Measurements from ENCODE around the gene SAMD15. TPM values are rescaled to one million over a fixed set of nuclear protein-coding genes. Genes with fewer than 3 reads are reported as not detected.
"Not testable (repeated sequence)": the region's sequence is repeated elsewhere in the genome, so short reads cannot be mapped to it uniquely, and the experiment has no call there.

Gene SAMD15
- polyA plus RNA-seq (ENCODE audit: insufficient read length in 4 of 4) = 10 to 100 TPM in 1 of 4 donors, 1 to 10 TPM in 3; 6.7 to 10.9 (median 8.5) TPM

GRCh38 chr14:77376771-77377501, at the start of gene SAMD15, which contains the start of gene TMED8:
SAMD15 (plus strand) TSS chr14:77377379; CDS start chr14:77377419, 40 bp downstream.
TMED8 (minus strand) TSS chr14:77377094; CDS start chr14:77377053, 41 bp downstream.
- DNase-seq (ENCODE audit: low read depth in 4 of 4, low spot score in 2 of 4) = peak; percentile 76 to 87 (median 80)

- DNase-seq (ENCODE audit: low read depth in 4 of 4, low spot score in 2 of 4) = no peak
Measured at GRCh38 chr14:77329872-77330271, 47.3 kb upstream of the SAMD15 start.

- DNase-seq (ENCODE audit: low read depth in 4 of 4, low spot score in 2 of 4) = no peak
Measured at GRCh38 chr14:77335576-77335975, 41.6 kb upstream of the SAMD15 start.

GRCh38 chr14:77337255-77337654, 39.9 kb upstream of the SAMD15 start:
- DNase-seq (ENCODE audit: low read depth in 4 of 4, low spot score in 2 of 4) = not testable (repeated sequence)

- DNase-seq (ENCODE audit: low read depth in 4 of 4, low spot score in 2 of 4) = no peak
Measured at GRCh38 chr14:77337880-77338279, 39.3 kb upstream of the SAMD15 start.

GRCh38 chr14:77338302-77338701, 38.9 kb upstream of the SAMD15 start:
- no peak for DNase-seq (ENCODE audit: low read depth in 4 of 4, low spot score in 2 of 4)

GRCh38 chr14:77339407-77339806, 37.8 kb upstream of the SAMD15 start:
- no peak for DNase-seq (ENCODE audit: low read depth in 4 of 4, low spot score in 2 of 4)

GRCh38 chr14:77340389-77340788, 36.8 kb upstream of the SAMD15 start:
- no peak for DNase-seq (ENCODE audit: low read depth in 4 of 4, low spot score in 2 of 4)

- DNase-seq (ENCODE audit: low read depth in 4 of 4, low spot score in 2 of 4) = no peak
Measured at GRCh38 chr14:77342726-77343397, 34.3 kb upstream of the SAMD15 start.

- DNase-seq (ENCODE audit: low read depth in 4 of 4, low spot score in 2 of 4) = no peak
Measured at GRCh38 chr14:77343662-77344061, 33.5 kb upstream of the SAMD15 start.

GRCh38 chr14:77344377-77344996, 32.7 kb upstream of the SAMD15 start:
- no peak for DNase-seq (ENCODE audit: low read depth in 4 of 4, low spot score in 2 of 4)

- no peak for DNase-seq (ENCODE audit: low read depth in 4 of 4, low spot score in 2 of 4)
Measured at GRCh38 chr14:77346495-77346894, 30.7 kb upstream of the SAMD15 start.

GRCh38 chr14:77347751-77348150, 29.4 kb upstream of the SAMD15 start:
- peak in 1 of 4 donors; percentile 23 for DNase-seq (ENCODE audit: low read depth in 4 of 4, low spot score in 2 of 4)

- DNase-seq (ENCODE audit: low read depth in 4 of 4, low spot score in 2 of 4) = no peak
Measured at GRCh38 chr14:77353469-77354141, 23.6 kb upstream of the SAMD15 start.

GRCh38 chr14:77355811-77356210, 21.4 kb upstream of the SAMD15 start:
- DNase-seq (ENCODE audit: low read depth in 4 of 4, low spot score in 2 of 4) = no peak

GRCh38 chr14:77356899-77357298, 20.3 kb upstream of the SAMD15 start:
- DNase-seq (ENCODE audit: low read depth in 4 of 4, low spot score in 2 of 4) = no peak

GRCh38 chr14:77359626-77360025, 17.6 kb upstream of the SAMD15 start:
- no peak for DNase-seq (ENCODE audit: low read depth in 4 of 4, low spot score in 2 of 4)

- no peak for DNase-seq (ENCODE audit: low read depth in 4 of 4, low spot score in 2 of 4)
Measured at GRCh38 chr14:77364146-77364545, 13.0 kb upstream of the SAMD15 start.

GRCh38 chr14:77369285-77369684, 7.9 kb upstream of the SAMD15 start:
- no peak for DNase-seq (ENCODE audit: low read depth in 4 of 4, low spot score in 2 of 4)

GRCh38 chr14:77372304-77372841, 4.8 kb upstream of the SAMD15 start:
- peak in 1 of 4 donors; percentile 32 for DNase-seq (ENCODE audit: low read depth in 4 of 4, low spot score in 2 of 4)
